Stimulated activated CD8-positive, alpha-beta memory T cell treated with anti-CD3 and anti-CD28 coated beads, Interleukin-12 subunit alpha, Interleukin-12 subunit beta, amount 100 ng/mL, for 24 hours (primary cell): ENCODE data around the gene IQCN.
"Not testable (repeated sequence)": the region's sequence is repeated elsewhere in the genome, so short reads cannot be mapped to it uniquely, and the experiment has no call there.

Experiments used
- DNase-seq: peaks from one replicate; pipeline ENCODE4 v3.0.0-alpha.2; 2020; ENCODE audit errors: extremely low read depth

Gene IQCN

DNA sequence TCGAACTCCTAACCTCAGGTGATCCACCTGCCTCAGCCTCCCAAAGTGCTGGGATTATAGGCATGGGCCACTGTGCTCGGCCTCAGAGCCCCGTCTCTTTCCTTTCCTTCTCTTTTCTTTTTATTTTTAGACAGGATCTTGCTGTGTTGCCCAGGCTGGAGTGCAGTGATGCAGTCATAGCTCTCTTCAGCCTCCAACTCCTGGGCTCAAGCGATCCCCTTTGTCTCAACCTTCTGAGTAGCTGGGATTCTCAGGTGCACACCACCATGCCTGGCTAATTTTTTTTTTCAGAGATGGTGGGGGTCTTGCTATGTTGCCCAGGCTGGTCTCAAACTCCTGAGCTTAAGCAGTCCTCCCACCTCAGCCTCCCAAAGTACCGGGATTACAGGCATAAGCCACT lies 64.3 kb downstream of the IQCN start:
- not testable (repeated sequence) for DNase-seq

- no peak for DNase-seq
Observed at GRCh38 chr19:18208098-18208951, 65.9 kb downstream of the IQCN start.
